Activated CD8-positive, alpha-beta memory T cell treated with anti-CD3 and anti-CD28 coated beads, Interleukin-2, amount 50 U/mL, for 1 hour (primary cell): ENCODE results near the gene MTHFD2L.

Experiments
- DNase-seq: peaks from one replicate; pipeline ENCODE4 v3.0.0-alpha.2; 2020; ENCODE audit errors: extremely low read depth

The MTHFD2L gene

DNA sequence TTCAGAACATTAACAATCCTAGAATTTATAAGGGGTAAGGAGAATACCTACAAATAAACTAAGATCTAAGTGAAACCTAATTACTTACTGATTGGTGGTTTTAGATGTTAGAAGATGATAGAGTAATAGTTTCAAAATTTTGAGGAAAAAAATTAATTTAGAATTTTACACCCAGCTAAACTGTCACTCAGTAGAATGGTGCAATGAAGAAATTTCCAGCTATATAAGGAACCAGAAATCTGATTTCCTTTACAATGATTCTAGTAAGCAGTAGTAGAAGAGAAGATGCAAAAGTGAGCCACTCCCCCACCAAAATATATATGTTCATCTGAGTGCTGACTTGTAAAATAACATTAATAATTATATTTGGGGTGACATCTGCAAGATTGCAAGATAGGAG lies 95.0 kb downstream of the MTHFD2L start:
- no peak for DNase-seq

DNA sequence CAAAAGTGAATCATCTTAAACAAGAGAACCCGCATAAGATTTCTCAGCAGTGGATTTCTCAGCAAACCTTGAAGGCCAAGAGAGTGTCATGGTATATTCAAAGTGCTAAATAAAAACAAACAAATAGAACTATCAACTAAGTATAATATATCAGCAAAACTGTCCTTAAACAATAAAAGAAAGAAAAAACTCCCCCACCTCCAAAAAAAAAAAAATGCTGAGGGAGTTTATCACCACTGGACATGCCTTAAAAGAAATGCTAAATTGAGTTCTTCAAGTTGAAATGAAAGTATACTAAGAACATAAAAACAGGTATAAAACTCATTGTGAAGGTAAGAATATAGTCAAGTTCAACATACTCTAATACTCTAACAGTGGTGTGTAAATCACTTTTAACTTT lies 96.5 kb downstream of the MTHFD2L start:
- DNase-seq = no peak

DNA sequence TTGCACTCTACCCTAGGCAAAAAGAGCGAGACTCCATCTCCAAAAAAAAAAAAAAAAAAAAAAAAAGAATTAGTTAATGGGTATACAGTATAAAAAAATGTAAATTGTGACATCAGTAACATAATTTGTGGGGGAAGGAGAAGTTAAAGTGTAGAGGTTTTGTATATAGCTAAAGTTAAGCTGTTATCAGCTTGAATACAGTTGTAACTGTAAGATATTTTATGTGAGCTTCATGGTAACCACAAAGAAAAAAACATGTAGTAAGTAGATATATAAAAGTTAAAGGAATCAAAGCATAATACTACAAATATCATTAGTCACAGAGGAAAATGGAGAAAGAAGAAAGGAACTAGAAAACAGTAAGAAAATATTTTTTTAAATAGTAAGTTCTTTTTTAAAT lies 97.2 kb downstream of the MTHFD2L start:
- no peak for DNase-seq

DNA sequence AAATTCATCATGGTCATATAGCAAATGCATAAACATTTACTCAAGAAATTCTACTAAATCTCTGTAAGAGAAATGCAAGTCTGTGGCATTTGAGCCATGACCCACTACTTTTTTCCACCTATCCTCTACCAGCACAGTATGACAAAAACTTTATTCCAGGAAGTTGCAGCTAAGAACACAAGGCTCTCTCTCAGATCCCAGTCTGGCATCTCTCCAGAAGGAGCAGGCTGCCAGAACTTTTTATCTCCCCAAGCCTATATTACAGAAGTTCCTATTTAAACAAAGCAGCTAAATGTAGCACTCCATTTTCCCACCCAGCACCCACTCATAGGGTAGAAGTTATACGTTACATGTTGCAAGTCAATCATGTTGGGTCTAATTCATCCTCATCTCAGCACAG lies 101.0 kb downstream of the MTHFD2L start:
- DNase-seq = no peak

DNA sequence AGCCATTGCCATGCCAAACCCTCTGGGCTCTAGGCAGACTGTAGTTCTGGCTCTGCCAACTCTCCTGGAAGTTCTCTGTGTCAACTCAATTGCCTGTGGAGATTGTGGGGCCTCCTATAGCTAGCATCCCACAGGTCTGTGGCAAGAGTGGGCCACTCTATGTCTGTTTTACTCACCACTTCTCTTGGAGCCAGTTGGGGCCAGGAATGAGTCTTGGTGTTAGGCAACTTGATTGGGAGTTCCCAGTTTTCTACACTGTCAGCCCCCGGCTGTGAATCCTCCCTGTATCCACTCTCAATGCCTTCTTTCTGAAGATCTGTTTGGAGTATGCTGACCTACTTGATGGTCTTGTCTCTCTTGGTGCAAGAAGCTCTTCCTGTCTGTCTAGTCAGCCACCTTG lies 102.1 kb downstream of the MTHFD2L start:
- no peak for DNase-seq

DNA sequence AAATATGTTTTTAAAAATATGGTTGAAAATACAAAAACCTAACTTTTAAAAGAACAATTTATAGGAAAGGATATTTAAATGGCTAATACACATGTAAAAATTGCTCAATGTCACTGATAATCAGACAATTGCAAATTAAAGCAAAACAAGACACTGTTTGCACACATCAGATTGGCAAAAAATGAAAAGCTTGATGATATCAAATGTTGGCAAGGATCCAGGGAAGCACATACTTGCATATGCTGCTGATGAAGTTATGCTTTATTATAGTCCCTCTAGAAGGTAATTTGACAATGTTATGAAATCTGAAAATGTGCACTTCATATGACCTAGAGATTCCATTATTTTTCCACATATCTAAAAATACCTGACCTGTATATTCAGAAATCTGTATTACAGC lies 104.6 kb downstream of the MTHFD2L start:
- no peak for DNase-seq

DNA sequence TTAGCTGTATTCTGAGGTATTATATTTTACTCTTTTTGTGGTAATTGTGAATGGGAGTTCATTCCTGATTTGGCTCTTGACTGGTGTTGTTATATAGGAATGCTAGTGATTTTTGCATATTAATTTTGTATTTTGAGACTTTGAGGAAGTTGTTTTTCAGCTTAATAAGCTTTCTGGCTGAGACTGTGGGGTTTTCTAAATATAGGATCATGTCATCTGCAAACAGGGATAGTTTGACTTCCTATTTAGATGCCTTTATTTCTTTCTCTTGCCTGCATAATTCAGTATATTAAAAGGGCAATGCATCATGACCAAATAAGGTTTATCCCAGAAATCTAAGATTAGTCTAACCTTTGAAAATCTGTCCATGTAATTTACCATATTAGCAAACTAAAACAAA lies 105.6 kb downstream of the MTHFD2L start:
- DNase-seq = no peak

DNA sequence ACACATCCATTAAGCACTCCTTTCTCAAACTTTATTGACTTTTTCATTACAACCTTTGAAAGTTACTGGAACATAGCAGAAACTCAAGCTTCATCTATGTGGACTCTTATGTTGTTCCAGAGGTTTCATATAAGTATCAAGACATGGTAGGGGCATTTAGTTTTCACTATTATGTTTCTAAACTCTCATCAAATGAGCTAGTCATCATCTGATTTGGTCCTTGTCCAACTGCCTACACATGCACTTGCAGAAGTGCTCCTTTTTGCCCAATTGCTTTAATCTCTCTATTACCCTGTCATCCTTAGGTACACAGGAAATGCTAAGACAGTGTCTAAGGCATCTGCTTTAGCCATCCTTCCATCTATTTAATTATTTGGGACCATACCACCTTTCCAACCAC lies 108.2 kb downstream of the MTHFD2L start:
- DNase-seq = no peak

DNA sequence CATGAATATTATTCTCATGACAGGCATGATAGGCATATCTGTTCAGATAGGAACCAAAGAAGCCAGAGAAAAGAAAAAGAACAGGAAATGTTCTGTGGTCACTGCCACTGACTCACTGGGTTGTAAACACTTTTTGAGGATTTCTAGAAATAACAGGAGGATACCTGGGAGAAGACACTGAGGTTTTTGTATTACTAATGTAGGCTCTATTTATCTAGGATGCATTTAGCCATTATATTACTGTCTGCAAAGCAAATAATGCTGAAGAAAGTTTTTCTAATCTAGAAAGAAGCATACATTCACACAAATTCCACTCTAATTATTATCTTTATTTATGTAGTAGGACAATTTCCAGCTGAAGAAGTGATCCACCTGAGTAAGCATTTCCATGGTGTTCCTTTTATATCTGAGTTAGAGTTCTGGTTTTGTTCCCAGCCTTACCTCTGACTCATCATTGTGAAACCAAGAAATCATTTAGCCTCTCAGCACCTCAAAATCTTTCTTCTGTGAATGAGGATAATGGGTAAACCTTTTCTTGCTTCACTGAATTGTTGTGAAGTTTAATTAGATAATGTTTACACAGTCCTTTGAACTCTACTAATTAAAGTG lies 110.2 kb downstream of the MTHFD2L start:
- no peak for DNase-seq

DNA sequence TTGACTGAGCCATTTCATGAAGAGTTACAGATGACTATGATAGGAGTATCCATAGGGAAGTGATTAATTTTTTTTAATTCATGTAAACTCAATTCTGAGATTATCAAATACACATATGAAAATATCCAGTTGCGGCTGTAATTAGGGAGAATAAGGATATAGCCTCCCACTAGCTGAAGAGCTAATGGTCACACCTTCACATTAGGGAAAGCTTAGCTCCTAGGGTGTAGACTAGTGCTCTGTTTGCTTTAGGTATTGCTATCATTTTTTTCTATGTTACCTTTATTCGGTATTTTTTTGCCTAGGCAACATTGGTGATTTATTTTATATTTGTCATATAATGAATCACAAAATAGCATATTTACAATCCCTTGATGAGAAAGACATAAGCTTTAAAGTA lies 110.7 kb downstream of the MTHFD2L start:
- no peak for DNase-seq

DNA sequence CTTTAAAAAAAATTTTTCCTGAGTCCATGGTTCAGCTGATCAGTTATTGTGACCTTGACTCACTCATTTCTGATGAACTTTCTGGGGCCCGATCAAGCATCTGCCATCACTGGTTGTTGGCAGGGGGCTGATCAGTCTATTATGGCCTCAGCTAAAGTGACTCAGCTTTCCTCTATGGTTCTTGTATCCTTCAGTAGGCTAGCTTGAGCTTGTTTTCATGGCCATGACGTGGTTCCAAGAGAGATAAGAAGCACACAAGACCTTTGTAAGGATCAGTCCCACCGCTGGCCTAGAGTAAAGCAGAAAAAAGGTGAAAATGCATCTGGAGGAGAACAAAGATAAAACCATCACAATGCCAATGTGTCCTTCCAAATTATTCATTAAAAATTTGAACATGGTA lies 120.6 kb downstream of the MTHFD2L start:
- no peak for DNase-seq

DNA sequence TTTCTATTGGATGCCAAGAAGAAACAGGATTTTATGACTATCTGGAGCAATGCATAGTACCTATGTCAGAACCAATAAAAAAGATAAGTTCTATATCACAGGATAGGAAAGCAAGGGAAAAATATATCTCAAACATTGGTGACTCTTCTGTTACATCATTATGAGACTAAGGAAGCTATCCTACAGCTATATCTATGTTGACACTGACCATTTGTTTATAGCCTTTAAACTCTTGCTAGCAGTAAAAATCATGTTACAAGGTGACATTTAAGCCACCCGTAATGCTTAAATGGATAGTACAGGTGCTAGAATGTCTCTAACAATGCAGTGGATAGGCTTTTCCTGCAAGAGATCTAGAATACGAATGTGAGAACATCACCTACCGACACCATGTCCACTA lies 121.8 kb downstream of the MTHFD2L start:
- DNase-seq = no peak

DNA sequence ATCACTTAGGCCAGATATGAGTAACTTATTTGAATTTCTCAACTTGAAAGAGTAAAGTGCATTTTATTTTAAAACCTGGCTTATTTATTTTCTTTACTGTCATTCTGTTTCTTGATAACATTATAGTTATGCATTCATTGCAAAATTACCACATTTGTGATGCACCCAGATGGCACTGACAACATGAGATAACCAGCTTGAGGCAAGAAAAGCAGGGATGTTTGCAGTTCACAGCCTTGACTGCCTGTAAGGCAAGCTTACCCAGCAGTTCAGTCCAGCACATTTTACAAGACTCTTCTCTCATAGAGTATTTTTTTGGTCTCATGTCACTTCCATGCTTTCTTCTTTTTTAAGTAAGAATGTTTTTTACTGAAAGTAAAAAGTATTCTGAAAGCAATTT lies 125.0 kb downstream of the MTHFD2L start:
- no peak for DNase-seq

DNA sequence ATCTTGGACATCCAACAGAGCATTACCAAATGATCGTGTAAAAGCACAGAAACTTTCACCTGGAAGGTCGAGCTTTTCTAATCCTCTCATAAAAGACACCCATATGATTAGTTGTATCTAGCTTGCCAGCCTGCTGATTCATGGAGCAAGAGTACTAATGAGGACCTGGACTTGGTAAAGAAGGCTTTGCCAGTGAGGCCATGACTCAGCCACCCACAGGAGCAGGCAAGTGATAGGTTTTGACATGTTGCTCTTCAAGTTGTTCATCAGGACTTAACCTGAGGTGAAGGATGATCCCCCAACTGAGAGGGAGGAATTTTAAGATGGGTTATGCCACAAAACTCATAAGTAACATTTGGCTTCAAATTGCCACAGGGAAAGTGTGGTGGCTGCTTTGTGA lies 125.7 kb downstream of the MTHFD2L start:
- DNase-seq = no peak

DNA sequence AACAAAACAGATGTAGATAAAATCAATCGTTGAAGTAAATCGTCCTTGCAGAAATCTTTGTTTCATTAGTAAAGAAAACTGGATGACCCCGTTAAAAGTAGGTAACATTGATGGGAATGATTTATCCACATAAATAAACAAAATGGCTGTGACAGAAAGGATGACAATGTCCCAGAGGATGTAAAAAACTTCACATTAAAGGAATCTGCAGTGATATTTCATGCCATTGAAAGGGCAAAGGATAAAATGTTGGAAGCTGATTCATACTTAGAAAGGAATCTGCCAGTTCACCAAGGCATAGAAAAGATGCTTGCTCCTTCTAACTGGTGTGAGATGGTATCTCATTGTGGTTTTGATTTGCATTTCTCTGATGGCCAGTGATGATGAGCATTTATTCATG lies 126.1 kb downstream of the MTHFD2L start:
- no peak for DNase-seq

DNA sequence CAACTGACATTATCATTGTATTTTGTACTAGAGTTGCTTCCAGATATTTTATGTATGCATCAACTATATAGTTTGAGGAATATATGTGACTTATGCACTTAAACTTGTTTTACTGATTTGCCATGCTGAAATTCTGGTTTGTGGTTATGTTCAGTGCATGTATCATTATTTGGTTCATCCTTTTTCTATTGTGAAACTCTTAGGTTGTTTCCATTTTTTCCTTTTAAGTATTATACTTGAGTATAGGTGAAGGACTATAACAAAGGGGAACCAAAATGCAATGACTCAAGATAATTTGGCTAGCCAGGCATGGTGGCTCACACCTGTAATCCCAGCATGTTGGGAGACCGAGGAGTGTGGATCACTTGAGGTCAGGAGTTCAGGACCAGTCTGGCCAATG lies 129.2 kb downstream of the MTHFD2L start:
- DNase-seq = no peak

DNA sequence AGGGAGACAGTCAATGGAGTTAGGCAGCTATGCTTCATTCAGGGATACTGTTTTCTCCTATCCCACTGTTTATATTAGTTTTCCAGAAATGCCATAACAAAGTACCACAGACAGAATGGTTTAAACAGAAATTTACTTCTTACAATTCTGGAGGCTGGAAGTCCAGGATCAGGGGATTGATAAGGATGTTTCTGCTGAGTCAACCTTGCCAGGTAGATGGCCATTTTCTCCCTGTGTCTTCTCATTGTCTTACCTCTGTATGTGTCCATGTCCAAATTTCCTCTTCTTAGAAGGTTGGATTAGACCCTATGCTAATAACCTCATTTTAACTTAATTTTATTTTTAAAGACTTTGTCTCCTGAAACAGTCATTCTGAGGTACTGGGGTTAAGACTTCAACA lies 129.9 kb downstream of the MTHFD2L start:
- DNase-seq = no peak

DNA sequence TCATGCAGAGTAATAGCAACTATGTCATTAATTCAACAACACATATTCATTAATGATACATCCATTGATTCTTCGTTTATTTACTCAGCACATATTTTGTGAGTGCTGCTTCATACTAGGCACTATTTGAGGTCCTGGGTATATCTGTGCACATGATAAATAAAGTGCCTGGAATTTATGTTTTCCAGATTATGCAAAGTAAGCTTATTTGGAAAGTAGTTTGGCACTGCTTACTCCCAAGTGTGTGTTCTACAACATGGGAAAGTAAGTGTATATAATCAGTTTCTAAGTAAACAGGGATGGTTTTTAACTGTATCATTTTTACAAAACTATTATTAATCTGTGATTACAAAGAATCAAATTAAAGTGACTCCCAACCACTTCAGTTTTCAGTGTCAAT lies 133.6 kb downstream of the MTHFD2L start:
- DNase-seq = no peak

DNA sequence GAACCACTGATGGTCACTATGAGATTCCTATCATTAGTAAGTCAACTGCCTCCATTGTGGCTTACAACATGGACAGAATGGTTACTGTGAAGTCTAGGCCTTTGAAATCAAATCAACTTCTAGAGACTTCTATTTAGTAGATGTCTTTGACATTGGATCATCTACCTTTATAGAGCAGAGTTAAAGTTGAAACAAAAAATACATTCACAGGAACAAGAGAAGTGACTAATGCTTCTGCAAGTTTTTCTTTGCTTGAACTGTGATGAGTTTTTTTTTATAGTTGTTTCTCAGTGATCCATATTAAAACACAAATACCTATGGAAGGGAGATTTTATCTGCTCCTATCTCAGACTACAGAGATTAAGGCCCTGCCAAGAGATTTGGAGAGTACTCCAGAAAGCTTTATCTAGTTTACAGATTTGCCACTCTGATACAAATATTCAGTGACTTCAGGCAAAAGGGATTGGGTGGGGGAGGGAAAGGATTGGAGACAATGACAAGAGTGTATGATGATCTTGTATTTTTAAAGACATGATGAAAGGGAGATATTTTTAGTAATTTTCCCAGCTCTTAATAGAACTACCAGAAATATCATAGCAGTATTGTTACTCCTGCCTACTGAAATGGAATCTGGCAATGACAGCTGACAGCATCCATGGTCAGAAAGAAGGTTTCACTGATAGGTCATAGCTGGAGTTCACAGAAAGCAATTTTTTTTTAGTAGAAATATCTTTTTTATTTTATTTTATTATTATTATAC lies 134.4 kb downstream of the MTHFD2L start:
- no peak for DNase-seq

DNA sequence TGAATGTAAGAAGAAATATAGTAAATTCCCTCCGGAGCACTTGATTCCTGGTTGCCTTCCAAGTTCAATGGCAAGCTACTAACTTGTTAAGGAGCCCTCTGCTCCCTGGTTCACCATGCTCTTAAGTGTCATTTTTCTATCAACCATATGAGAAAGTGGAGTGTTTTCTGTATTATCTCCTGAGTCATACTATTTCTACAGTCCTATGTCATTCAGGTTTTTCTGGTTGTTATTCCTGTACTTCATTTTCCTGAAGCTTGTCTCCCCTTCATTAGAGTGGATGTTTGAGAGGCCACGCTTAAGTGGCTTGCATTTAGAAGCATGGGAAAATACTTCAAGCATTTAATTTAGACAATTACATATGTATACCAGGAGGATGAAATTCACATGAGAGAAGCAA lies 135.6 kb downstream of the MTHFD2L start:
- no peak for DNase-seq

DNA sequence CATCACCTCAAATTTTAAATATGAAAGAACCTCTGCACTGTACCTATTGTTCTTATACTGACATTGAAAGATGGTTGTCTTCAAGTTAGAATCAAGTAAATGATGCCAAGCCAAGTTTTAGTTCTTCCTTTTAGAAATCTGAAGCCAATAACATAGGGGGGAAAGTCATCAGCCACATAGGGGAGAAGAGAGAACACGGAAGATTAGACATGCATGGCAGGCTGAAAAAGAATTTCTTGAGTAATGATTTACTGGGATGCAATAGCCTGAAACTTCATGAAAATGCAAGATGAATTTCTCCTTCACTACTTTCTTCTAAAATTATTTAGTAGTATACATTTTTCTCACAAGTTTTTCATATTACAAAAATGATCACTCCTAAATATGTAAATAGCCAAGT lies 136.8 kb downstream of the MTHFD2L start:
- no peak for DNase-seq

DNA sequence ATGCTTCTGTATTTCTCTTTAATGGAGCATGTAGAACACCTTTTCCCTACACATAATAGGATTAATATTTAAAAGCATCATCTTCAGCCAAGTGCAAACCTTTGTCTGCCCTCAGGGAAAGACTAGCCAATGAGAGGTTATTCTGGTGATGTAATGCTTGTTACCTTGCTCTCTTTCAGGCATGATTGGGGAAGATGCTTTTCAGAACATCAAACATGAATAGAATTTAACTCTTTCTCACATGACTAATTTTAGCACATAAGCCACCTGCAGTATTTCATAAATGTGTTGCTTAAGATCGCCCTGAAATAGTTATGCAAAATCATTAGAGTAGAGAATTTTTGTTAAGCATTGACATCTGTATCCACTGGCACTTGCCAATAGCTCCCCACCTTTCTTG lies 139.6 kb downstream of the MTHFD2L start:
- DNase-seq = no peak

DNA sequence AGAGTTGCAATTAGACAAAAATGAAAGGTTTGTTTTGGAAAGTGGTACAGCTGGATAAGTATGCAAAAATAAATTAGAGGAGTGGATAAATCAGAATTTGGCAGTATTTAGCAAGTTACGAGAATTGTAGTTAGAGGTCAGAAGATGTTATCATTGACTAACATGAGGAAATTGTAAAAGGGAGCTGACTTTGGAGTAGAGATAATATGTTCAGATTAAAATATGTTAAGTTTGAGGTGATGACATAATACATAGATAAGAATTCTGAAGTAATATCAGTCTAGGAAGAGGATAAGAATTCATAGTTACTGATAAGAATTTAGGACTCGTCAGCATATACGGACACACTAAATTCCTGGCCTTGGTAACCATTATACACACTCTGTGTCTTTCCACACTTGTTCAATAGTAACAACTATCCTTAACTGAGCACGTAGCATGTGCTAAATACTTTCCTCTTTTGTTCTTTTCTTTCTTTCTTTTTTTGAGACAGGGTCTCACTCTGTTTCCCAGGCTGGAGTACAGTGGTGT lies 146.2 kb downstream of the MTHFD2L start:
- DNase-seq = no peak

DNA sequence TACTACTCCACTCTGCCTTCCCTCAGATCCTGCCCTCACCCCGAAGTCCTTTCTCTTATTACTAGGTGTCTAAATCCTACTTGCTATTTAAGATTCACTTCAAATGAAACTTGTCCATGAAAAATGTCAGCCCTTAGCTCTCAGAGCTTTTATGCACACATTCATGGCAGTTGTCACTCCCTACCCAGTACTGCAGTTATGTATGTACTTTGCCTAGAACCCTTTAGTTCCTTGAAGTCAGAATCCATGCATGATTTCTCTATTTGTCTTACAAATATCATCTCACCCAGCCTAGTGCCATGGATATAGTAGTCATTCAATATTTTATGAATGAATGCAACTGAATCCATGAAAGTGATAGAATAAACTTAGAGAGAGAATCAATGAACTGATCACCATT lies 147.1 kb downstream of the MTHFD2L start:
- DNase-seq = no peak
